Measurements from ENCODE around the gene PSEN1. TPM values are rescaled to one million over a fixed set of nuclear protein-coding genes. Genes with fewer than 3 reads are reported as not detected.

PSEN1 gene
- total RNA-seq, 1 experiment from 2014 or later = 55.1 TPM

DNA sequence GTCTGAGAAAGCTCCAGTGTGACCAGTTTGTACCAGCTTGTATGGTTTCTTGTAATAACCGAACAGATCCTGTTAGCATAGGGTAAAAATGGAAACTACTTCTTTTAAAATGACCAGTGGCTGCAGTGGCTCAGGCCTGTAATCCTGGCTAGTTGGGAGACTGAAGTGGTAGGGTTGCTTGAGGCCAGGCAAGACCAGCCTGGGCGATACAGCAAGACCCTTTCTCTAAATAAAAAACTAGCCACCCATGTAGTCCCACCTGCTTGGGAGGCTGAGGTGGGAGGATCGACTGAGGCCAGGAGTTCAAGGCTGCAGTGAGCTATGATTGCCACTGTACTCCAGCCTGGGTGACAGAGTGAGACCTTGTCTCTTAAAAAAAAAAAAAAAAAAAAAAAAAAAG is 7.3 kb downstream of the PSEN1 start:
- POLR2A ChIA-PET = no interaction called here
- no peak for DNase-seq (ENCODE audit: unreplicated experiment)
- Mint-ChIP-seq H3K4me1 (ENCODE audit: insufficient read depth, unreplicated experiment) (peaks cover 18% of the 10 kb centered on the region), H3K4me3 (ENCODE audit: unreplicated experiment) (no peak overlapping the region), H3K36me3 (ENCODE audit: insufficient read depth, unreplicated experiment) (peaks cover 12% of the 10 kb centered on the region), H3K27ac (ENCODE audit: low read depth, unreplicated experiment) (no peak overlapping the region), H3K9me3 (ENCODE audit: unreplicated experiment) (no peaks in the 10 kb centered on the region), H3K27me3 (ENCODE audit: insufficient read depth, unreplicated experiment) (no peaks in the 10 kb centered on the region)
- no TSS peak for BruUV-seq (replicated peaks)
- CTCF ChIA-PET = no interaction called here
- TF ChIP-seq, protein P1, sequence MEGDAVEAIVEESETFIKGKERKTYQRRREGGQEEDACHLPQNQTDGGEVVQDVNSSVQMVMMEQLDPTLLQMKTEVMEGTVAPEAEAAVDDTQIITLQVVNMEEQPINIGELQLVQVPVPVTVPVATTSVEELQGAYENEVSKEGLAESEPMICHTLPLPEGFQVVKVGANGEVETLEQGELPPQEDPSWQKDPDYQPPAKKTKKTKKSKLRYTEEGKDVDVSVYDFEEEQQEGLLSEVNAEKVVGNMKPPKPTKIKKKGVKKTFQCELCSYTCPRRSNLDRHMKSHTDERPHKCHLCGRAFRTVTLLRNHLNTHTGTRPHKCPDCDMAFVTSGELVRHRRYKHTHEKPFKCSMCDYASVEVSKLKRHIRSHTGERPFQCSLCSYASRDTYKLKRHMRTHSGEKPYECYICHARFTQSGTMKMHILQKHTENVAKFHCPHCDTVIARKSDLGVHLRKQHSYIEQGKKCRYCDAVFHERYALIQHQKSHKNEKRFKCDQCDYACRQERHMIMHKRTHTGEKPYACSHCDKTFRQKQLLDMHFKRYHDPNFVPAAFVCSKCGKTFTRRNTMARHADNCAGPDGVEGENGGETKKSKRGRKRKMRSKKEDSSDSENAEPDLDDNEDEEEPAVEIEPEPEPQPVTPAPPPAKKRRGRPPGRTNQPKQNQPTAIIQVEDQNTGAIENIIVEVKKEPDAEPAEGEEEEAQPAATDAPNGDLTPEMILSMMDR (IDR thresholded peaks at IDR 0.05; ENCODE audit: unreplicated experiment) = no peak
- intact Hi-C loops (cut with micrococcal nuclease) = no loop called here

DNA sequence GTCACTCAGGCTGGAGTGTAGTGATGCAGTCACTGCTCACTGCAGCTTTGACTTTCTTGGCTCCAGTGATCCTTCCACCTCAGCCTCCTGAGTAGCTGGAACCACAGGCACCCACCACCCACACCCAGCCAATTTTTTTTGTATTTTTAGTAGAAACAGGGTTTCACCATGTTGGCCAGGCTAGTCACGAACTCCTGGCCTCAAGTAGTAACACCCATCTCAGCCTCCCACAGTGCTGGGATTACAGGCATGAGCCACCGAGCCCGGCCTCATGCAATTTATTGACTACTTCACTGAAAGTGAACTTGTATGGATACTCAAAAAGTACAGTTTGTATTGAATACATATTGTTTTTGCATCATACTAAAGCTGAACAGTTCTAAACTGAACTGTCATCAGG is 9.1 kb downstream of the PSEN1 start:
- POLR2A ChIA-PET = no interaction called here
- intact Hi-C loops (cut with micrococcal nuclease) = no loop called here
- Mint-ChIP-seq H3K27me3 (ENCODE audit: insufficient read depth, unreplicated experiment) (no peaks in the 10 kb centered on the region), H3K4me3 (ENCODE audit: unreplicated experiment) (no peak overlapping the region), H3K36me3 (ENCODE audit: insufficient read depth, unreplicated experiment) (peaks cover 28% of the 10 kb centered on the region), H3K4me1 (ENCODE audit: insufficient read depth, unreplicated experiment) (peaks cover 18% of the 10 kb centered on the region), H3K9me3 (ENCODE audit: unreplicated experiment) (no peaks in the 10 kb centered on the region), H3K27ac (ENCODE audit: low read depth, unreplicated experiment) (no peak overlapping the region)
- DNase-seq (ENCODE audit: unreplicated experiment) = no peak
- TF ChIP-seq, protein P1 (IDR thresholded peaks at IDR 0.05; ENCODE audit: unreplicated experiment) = no peak
- CTCF ChIA-PET = no interaction called here
- no TSS peak for BruUV-seq (replicated peaks)

DNA sequence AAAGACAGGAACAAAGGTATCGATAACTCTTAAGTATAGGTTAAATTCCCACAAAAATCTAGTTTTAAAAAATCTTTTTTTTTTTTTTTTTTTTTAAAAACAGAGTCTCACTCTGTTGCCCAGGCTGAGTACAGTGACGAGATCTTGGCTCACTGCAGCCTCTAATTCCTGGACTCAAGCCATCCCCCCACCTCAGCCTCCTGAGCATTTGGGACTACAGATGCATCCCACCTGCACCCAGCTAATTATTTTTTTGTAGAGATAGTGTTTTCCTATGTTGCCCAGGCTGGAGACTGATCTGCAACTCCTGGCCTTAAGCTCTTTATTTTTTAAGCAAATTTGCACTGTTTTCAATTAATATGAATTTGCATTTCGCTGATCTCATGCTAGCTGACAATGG is 9.8 kb downstream of the PSEN1 start:
- ChIA-PET POLR2A (interaction anchor here (0.7 to 2.8 kb wide), 2 partner anchors 9 to 129 kb away, joined by 3 to 23 read pairs; partner anchors contain the start of gene PSEN1), CTCF (no interaction called here)
- no TSS peak for BruUV-seq (replicated peaks)
- intact Hi-C loops (cut with micrococcal nuclease) = no loop called here
- Mint-ChIP-seq H3K4me3 (ENCODE audit: unreplicated experiment) (no peak overlapping the region), H3K36me3 (ENCODE audit: insufficient read depth, unreplicated experiment) (peaks cover 31% of the 10 kb centered on the region), H3K27ac (ENCODE audit: low read depth, unreplicated experiment) (no peak overlapping the region), H3K9me3 (ENCODE audit: unreplicated experiment) (no peaks in the 10 kb centered on the region), H3K27me3 (ENCODE audit: insufficient read depth, unreplicated experiment) (no peaks in the 10 kb centered on the region), H3K4me1 (ENCODE audit: insufficient read depth, unreplicated experiment) (peaks cover 18% of the 10 kb centered on the region)
- TF ChIP-seq, protein P1 (IDR thresholded peaks at IDR 0.05; ENCODE audit: unreplicated experiment) = no peak
- DNase-seq (ENCODE audit: unreplicated experiment) = no peak

DNA sequence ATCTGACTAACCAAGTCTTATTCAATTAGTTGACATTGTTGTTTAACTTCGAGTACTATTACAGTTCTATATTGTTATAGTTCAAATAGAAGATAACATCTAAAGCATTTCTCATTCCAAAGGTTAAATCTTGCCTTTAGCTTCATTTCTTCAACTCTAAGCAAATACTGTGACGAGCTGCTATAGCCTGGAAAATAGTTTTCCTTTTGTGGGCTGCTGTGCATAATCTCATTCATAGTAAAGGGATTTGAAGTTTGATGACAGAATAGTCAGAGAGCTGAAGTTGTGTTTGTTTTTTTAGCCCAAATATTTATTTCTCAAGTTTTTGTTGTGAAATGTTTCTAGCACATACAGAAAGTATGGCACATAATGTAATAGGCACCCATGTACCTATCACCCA is 13.4 kb downstream of the PSEN1 start:
- Mint-ChIP-seq H3K36me3 (ENCODE audit: insufficient read depth, unreplicated experiment) (peaks cover 50% of the 10 kb centered on the region), H3K27me3 (ENCODE audit: insufficient read depth, unreplicated experiment) (no peaks in the 10 kb centered on the region), H3K4me1 (ENCODE audit: insufficient read depth, unreplicated experiment) (peaks cover 8% of the 10 kb centered on the region), H3K9me3 (ENCODE audit: unreplicated experiment) (no peaks in the 10 kb centered on the region), H3K27ac (ENCODE audit: low read depth, unreplicated experiment) (no peak overlapping the region), H3K4me3 (ENCODE audit: unreplicated experiment) (no peak overlapping the region)
- intact Hi-C loops (cut with micrococcal nuclease) = no loop called here
- ChIA-PET CTCF (no interaction called here), POLR2A (interaction anchor here (0.9 to 1.3 kb wide), 2 partner anchors 12 to 14 kb away, joined by 5 to 6 read pairs; partner anchors contain the start of gene PSEN1)
- no peak for DNase-seq (ENCODE audit: unreplicated experiment)
- TF ChIP-seq, protein P1 (IDR thresholded peaks at IDR 0.05; ENCODE audit: unreplicated experiment) = no peak
- no TSS peak for BruUV-seq (replicated peaks)
